ENCODE data around the gene SLC9C2.

Gene SLC9C2

DNA sequence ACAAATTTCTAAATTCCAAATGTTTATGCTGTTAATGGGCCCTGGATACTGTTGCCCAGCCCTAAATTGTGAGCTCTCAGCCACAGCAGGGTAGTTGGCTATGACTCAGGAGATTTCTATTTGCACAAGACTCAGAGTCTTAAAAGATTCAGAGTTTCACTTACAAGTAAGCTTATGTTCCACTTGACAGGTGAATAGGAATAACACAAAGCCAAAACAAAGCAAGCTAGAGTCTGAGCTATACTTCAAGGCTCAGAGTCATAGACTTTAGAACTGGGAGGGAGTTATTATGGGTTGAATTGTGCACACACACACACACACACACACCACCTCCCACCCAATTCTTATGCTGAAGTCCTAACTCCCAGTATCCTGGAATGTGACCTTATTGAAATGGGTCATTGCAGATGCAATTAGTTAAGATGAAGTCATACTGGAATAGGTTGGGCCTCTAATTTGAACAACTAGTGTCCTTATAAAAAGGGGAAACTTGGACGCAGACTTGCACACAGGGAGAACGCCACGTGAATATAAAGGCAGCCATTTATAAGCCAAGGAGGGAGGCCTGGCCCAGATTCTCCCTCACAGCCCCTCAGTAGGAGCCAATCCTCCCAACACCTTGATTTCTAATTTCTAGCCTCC lies 95.5 kb downstream of the SLC9C2 start:
- no peak for DNase-seq (ENCODE audit: low spot score)
- TF ChIP-seq, protein P1, sequence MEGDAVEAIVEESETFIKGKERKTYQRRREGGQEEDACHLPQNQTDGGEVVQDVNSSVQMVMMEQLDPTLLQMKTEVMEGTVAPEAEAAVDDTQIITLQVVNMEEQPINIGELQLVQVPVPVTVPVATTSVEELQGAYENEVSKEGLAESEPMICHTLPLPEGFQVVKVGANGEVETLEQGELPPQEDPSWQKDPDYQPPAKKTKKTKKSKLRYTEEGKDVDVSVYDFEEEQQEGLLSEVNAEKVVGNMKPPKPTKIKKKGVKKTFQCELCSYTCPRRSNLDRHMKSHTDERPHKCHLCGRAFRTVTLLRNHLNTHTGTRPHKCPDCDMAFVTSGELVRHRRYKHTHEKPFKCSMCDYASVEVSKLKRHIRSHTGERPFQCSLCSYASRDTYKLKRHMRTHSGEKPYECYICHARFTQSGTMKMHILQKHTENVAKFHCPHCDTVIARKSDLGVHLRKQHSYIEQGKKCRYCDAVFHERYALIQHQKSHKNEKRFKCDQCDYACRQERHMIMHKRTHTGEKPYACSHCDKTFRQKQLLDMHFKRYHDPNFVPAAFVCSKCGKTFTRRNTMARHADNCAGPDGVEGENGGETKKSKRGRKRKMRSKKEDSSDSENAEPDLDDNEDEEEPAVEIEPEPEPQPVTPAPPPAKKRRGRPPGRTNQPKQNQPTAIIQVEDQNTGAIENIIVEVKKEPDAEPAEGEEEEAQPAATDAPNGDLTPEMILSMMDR (IDR thresholded peaks at IDR 0.05; ENCODE audit: borderline replicate concordance, control extremely low read depth, extremely low read depth, insufficient read depth, missing control alignments) = no peak
- in situ Hi-C loops (cut with MboI; ENCODE audit: low sequenced_read_pairs, unreplicated experiment) = no loop called here

DNA sequence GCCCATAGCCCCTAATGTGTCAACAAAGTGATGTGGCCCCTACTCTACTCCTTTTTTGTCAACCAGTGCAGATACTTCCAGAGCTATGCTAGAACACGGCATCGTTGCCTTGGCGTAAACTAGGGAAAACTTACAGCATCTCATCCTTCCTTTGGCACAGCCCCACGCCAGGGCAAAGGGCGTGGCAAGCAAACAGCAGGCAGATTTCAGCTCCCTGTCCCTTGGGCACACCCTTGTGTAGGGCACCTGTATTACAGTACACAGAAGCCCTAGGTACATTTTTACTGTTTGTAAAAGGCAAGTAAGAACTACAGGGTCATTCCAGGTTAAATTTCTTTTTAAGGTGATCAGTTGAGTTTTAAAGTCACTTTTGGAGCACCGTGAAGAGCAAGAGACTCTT lies 96.4 kb downstream of the SLC9C2 start:
- TF ChIP-seq, protein P1 (IDR thresholded peaks at IDR 0.05; ENCODE audit: borderline replicate concordance, control extremely low read depth, extremely low read depth, insufficient read depth, missing control alignments) = no peak
- DNase-seq (ENCODE audit: low spot score) = no peak
- in situ Hi-C loops (cut with MboI; ENCODE audit: low sequenced_read_pairs, unreplicated experiment) = no loop called here

DNA sequence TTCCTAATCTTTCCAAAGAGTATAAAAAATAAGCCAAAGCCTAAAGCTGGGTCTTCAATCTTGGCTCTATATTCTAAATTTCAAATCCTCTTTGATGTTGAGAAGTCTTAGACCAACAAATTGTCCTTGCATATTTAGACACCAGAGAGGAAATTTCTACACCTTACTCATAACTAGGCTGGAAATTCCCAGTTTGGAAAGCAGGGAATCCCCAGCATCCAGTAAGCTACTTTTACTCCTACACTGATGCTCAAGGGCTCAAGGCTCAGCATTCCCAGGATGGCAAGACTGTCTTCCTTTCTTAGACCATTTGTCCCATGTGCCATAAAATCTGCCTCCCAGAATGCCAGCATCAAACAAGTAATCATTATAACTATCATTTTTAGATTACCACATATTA lies 97.5 kb downstream of the SLC9C2 start:
- TF ChIP-seq, protein P1 (IDR thresholded peaks at IDR 0.05; ENCODE audit: borderline replicate concordance, control extremely low read depth, extremely low read depth, insufficient read depth, missing control alignments) = no peak
- DNase-seq (ENCODE audit: low spot score) = no peak
- in situ Hi-C loops (cut with MboI; ENCODE audit: low sequenced_read_pairs, unreplicated experiment) = no loop called here

DNA sequence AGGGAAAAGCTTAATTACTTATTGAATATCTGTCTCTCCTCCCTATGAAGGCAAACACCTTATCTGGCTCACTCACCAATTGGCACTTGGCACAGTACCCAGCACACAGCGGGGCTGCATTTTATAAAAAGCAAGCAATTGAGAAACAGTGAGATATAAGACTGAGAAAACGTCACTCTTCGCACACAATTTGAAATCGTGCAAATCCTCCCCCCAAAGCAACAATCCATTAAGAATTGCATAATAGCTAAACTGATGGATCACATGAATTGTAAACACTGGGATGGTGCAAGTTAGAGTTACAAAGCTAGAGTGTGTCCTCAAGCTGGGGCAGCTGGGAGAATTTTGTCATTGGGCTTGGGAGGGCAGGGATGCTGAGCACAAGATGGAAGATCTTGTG lies 98.6 kb downstream of the SLC9C2 start:
- in situ Hi-C loops (cut with MboI; ENCODE audit: low sequenced_read_pairs, unreplicated experiment) = no loop called here
- no peak for DNase-seq (ENCODE audit: low spot score)
- TF ChIP-seq, protein P1 (IDR thresholded peaks at IDR 0.05; ENCODE audit: borderline replicate concordance, control extremely low read depth, extremely low read depth, insufficient read depth, missing control alignments) = no peak

DNA sequence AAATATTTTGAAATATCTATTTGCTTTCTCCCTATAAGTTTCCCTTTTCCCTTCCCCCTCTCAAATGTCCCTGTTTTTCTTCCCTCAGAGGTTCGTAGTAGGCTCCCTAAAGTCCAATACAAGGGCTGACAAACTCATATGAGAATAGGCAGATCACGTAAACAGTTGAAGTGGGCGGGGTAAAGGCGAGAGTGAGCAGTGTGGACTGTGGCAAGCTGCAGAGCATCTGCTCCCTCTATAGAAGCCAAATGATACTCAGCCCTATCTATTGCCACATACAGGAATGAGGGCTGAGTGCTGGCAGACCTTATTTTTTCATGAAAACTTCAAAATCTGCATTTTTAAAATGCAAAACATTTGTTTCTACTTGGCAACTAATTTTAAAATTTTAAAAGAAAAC lies 99.5 kb downstream of the SLC9C2 start:
- no peak for DNase-seq (ENCODE audit: low spot score)
- TF ChIP-seq, protein P1 (IDR thresholded peaks at IDR 0.05; ENCODE audit: borderline replicate concordance, control extremely low read depth, extremely low read depth, insufficient read depth, missing control alignments) = no peak
- in situ Hi-C loops (cut with MboI; ENCODE audit: low sequenced_read_pairs, unreplicated experiment) = no loop called here

DNA sequence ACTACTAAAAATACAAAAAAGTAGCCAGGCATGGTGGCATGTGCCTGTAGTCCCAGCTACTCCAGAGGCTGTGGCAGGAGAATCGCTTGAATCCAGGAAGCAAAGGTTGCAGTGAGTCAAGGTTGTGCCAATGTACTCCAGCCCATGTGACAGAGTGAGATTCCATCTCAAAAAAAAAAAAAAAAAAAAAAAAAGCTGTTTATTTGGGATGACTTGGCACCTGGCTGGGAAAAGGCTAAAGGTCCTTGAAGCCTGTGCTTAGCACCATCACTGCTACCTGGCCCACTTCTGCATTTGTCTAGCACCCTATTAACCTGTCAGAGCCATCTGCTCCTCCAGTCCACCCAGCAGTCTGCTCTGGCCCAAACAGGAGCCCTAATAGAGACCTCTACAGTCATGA lies 100.8 kb downstream of the SLC9C2 start:
- in situ Hi-C loops (cut with MboI; ENCODE audit: low sequenced_read_pairs, unreplicated experiment) = no loop called here
- TF ChIP-seq, protein P1 (IDR thresholded peaks at IDR 0.05; ENCODE audit: borderline replicate concordance, control extremely low read depth, extremely low read depth, insufficient read depth, missing control alignments) = no peak
- no peak for DNase-seq (ENCODE audit: low spot score)

Measured in GM13976 (cell line).